HepG2 (cell line): ENCODE data around the gene STRBP. TPM values are rescaled to one million over a fixed set of nuclear protein-coding genes. Genes with fewer than 3 reads are reported as not detected.

Experiments
- ATAC-seq: fragments of 200-7000 bp; cut with Tn5 transposase; 3 replicates; pipeline ENCODE4 v1.9.1; 2020; ENCODE audit warnings: mild to moderate bottlenecking, moderate library complexity
- BruUV-seq: library from RNA; stranded (reverse); fragments of 400-500 nt; replicated peaks from 2 replicates; lab custom pipeline; 2021; lab: Mats Ljungman, UMichigan
- CTCF ChIA-PET: fragments of 300-600 bp; formaldehyde crosslinking; extraction: SDS; loops from one replicate; lab custom pipeline; 2021; ENCODE audit warnings: low total read pairs, inconsistent platforms, low intra/inter-chr PET ratio; lab: Yijun Ruan, JAX
- POLR2A ChIA-PET: fragments of 350-600 bp; sonication (Branson Sonifier 250); formaldehyde crosslinking; loops from one replicate; lab custom pipeline; 2020; ENCODE audit warnings: antibody characterized with exemption, inconsistent platforms; lab: Yijun Ruan, JAX
- DNase-seq: peaks from one replicate; pipeline ENCODE4 v3.0.0-alpha.2; 2015; ENCODE audit warnings: low spot score
- FAIRE-seq: peaks from 3 replicates; lab custom pipeline; 2011; peaks lifted over from hg19 to GRCh38; lab: Jason Lieb, UNC
- H2AFZ ChIP-seq: one replicate; pipeline ENCODE4 v1.6.1; 2011; ENCODE audit warnings: low read length, inconsistent platforms
- H3K27ac ChIP-seq: fragments of 300-600 bp; 3 replicates; pipeline ENCODE4 v1.8.0; 2011; ENCODE audit warnings: mixed run types, mild to moderate bottlenecking, mixed read lengths, low read length, inconsistent platforms; ENCODE audit not compliant: insufficient read depth; ENCODE audit errors: extremely low read length
- H3K27me3 ChIP-seq, 2 experiments: fragments of 200-600 bp in 1 of 2; 2 replicates in 1 of 2; 3 replicates in 1 of 2; pipeline versions ENCODE4 v1.6.0 to v1.8.0; 2011; ENCODE audit warnings: low read length in 2 of 2, mild to moderate bottlenecking in 2 of 2, moderate library complexity in 2 of 2, inconsistent platforms in 1 of 2; ENCODE audit not compliant: insufficient read depth in 2 of 2, control insufficient read depth in 1 of 2
- H3K36me3 ChIP-seq, 2 experiments: fragments of 200-600 bp in 1 of 2; replicated peaks in 1 of 2; 2 replicates in 1 of 2; 3 replicates in 1 of 2; pipeline versions ENCODE4 v1.5.1 to v1.8.0; 2011; ENCODE audit warnings: low read length in 2 of 2, inconsistent platforms in 1 of 2; ENCODE audit not compliant: insufficient read depth in 2 of 2, control insufficient read depth in 1 of 2
- H3K4me1 ChIP-seq: 2 replicates; pipeline ENCODE4 v1.5.1; 2012; ENCODE audit warnings: low read length, inconsistent platforms; ENCODE audit not compliant: insufficient read depth
- H3K4me2 ChIP-seq: 2 replicates; pipeline ENCODE4 v1.6.0; 2011; ENCODE audit warnings: low read depth, low read length, inconsistent platforms
- H3K4me3 ChIP-seq, 3 experiments: fragments of 200-600 bp in 1 of 3; sonication (generic), shearing (Covaris generic) in 1 of 3; replicated peaks in 1 of 3; 2 replicates each; pipeline ENCODE4 v1.5.1; 2011 to 2016; ENCODE audit warnings: low read length in 3 of 3, inconsistent platforms in 2 of 3, low read depth in 2 of 3, mild to moderate bottlenecking in 2 of 3, control low read depth in 1 of 3, mixed read lengths in 1 of 3; ENCODE audit not compliant: insufficient read depth in 1 of 3
- H3K79me2 ChIP-seq: one replicate; pipeline ENCODE4 v1.6.1; 2011; ENCODE audit warnings: low read length, inconsistent platforms; ENCODE audit not compliant: insufficient read depth
- H3K9ac ChIP-seq: 2 replicates; pipeline ENCODE4 v1.6.0; 2011; ENCODE audit warnings: mild to moderate bottlenecking, low read depth, low read length, inconsistent platforms; ENCODE audit not compliant: insufficient read depth
- H3K9me3 ChIP-seq: 2 replicates; pipeline ENCODE4 v1.5.1; 2012; ENCODE audit warnings: mild to moderate bottlenecking, low read length
- H4K20me1 ChIP-seq: 2 replicates; pipeline ENCODE4 v1.6.0; 2011; ENCODE audit warnings: inconsistent platforms, mild to moderate bottlenecking, low read length, moderate library complexity; ENCODE audit not compliant: insufficient read depth
- ELF1 ChIP-seq: sonication (generic); formaldehyde crosslinking; IDR thresholded peaks from 2 replicates; pipeline ENCODE4 v1.4.0; 2020; ENCODE audit warnings: missing genetic modification reagents
- KDM3A ChIP-seq: IDR thresholded peaks from 2 replicates; pipeline ENCODE4 v1.6.1; 2018; ENCODE audit warnings: low read depth, missing compliant biosample characterization
- KDM5B ChIP-seq: sonication (generic); formaldehyde crosslinking; IDR thresholded peaks from 2 replicates; pipeline ENCODE4 v1.4.0; 2020; ENCODE audit warnings: missing genetic modification reagents, mild to moderate bottlenecking, borderline replicate concordance
- RARA ChIP-seq: IDR thresholded peaks from 2 replicates; pipeline ENCODE4 v1.6.1; 2016; ENCODE audit warnings: missing genetic modification reagents, missing compliant biosample characterization
- SALL2 ChIP-seq: sonication (generic); formaldehyde crosslinking; IDR thresholded peaks from 2 replicates; pipeline ENCODE4 v1.8.1; 2023; ENCODE audit warnings: mild to moderate bottlenecking, missing genetic modification reagents, inconsistent platforms
- SETDB1 ChIP-seq: sonication (generic); formaldehyde crosslinking; IDR thresholded peaks from 2 replicates; pipeline ENCODE4 v1.5.1; 2020; ENCODE audit warnings: missing genetic modification reagents, mild to moderate bottlenecking, borderline replicate concordance
- TEAD2 ChIP-seq: sonication (generic); formaldehyde crosslinking; IDR thresholded peaks from 2 replicates; pipeline ENCODE4 v1.9.0; 2021; ENCODE audit warnings: missing genetic modification reagents
- TFDP2 ChIP-seq: sonication (generic); formaldehyde crosslinking; IDR thresholded peaks from 2 replicates; pipeline ENCODE4 v1.4.0; 2020; ENCODE audit warnings: missing genetic modification reagents
- ZC3H13 ChIP-seq: sonication (generic); formaldehyde crosslinking; IDR thresholded peaks from 2 replicates; pipeline ENCODE4 v1.8.1; 2023; ENCODE audit warnings: mild to moderate bottlenecking, missing genetic modification reagents, moderate library complexity
- ZNF350 ChIP-seq: sonication (generic); formaldehyde crosslinking; IDR thresholded peaks from 2 replicates; pipeline ENCODE4 v1.4.0; 2020; ENCODE audit warnings: mild to moderate bottlenecking, low read depth, missing genetic modification reagents, borderline replicate concordance
- ZNF615 ChIP-seq: sonication (generic); formaldehyde crosslinking; IDR thresholded peaks from 2 replicates; pipeline ENCODE4 v1.5.0; 2020; ENCODE audit warnings: mild to moderate bottlenecking, missing genetic modification reagents, borderline replicate concordance
- ZNF652 ChIP-seq: IDR thresholded peaks from 2 replicates; pipeline ENCODE4 v1.6.1; 2016; ENCODE audit warnings: low read depth, borderline replicate concordance
- ZNF768 ChIP-seq: sonication (generic); formaldehyde crosslinking; IDR thresholded peaks from 2 replicates; pipeline ENCODE4 v1.4.0; 2020; ENCODE audit warnings: missing genetic modification reagents
- ZNF772 ChIP-seq: sonication (generic); formaldehyde crosslinking; IDR thresholded peaks from 2 replicates; pipeline ENCODE4 v1.5.0; 2020; ENCODE audit warnings: mild to moderate bottlenecking, missing genetic modification reagents
- ZNF816 ChIP-seq: sonication (generic); formaldehyde crosslinking; IDR thresholded peaks from 2 replicates; pipeline ENCODE4 v1.8.0; 2022; ENCODE audit warnings: missing genetic modification reagents, mild to moderate bottlenecking, borderline replicate concordance
- WGBS: methylation state at CpG from one replicate; pipeline ENCODE4 v1.1.6; 2017; ENCODE audit warnings: low lambda C conversion rate; 5-methylcytosine and 5-hydroxymethylcytosine counted together
- in situ Hi-C: cut with HindIII; loops from 2 replicates; pipeline ENCODE4 v1.10.0; 2017; ENCODE audit warnings: low pct_unique_long_range_greater_than_20kb; ENCODE audit not compliant: extremely low pct_ligation_motif_present
- intact Hi-C: fragments of 100-400 bp; cut with micrococcal nuclease; formaldehyde crosslinking; loops from one replicate; pipeline ENCODE4 v1.10.0; 2022; ENCODE audit not compliant: unreplicated experiment
- polyA plus RNA-seq, 8 experiments: library from polyadenylated mRNA; depleted of rRNA in 3 of 8; stranded (reverse) in 7 of 8; unstranded in 1 of 8; fragments of >200 nt; fragmentation: Illumina TruSeq in 4 of 8; extraction: Trizol in 4 of 8; gene quantifications; 2 replicates each; pipeline versions ENCODE4 v1.2.1 to v1.2.3, GENCODE V29; 2011 to 2016; ENCODE audit warnings: low read depth in 4 of 8, missing spikeins in 1 of 8, mixed read lengths in 1 of 8; ENCODE audit not compliant: insufficient read depth in 1 of 8
- total RNA-seq, 5 experiments: library from RNA; depleted of rRNA; stranded (reverse); fragments of >200 nt; fragmentation: Illumina TruSeq; extraction: Trizol; gene quantifications; 2 replicates each; pipeline ENCODE4 v1.2.3, GENCODE V29; 2016; ENCODE audit warnings: low read depth in 1 of 5

The STRBP gene
- total and polyA plus RNA-seq, 2 of the 13 experiments (the other 11 are each of a cell fraction or from before 2014, with no cell fraction given): 14.5 to 38.5 TPM

- TF ChIP-seq ELF1: peak; percentile 4; the same call in 1 of the 2 replicates
- TF ChIP-seq SALL2 (CRISPR knock-in tag): 0 out of 2 replicates have a peak, but pooled peaks have one; percentile 27
- no peak for TF ChIP-seq ZNF350
- TF ChIP-seq, all 625 proteins: peak for 2
Measured at GRCh38 chr9:123108976-123109375, 159.4 kb downstream of the STRBP start (continued).

DNA sequence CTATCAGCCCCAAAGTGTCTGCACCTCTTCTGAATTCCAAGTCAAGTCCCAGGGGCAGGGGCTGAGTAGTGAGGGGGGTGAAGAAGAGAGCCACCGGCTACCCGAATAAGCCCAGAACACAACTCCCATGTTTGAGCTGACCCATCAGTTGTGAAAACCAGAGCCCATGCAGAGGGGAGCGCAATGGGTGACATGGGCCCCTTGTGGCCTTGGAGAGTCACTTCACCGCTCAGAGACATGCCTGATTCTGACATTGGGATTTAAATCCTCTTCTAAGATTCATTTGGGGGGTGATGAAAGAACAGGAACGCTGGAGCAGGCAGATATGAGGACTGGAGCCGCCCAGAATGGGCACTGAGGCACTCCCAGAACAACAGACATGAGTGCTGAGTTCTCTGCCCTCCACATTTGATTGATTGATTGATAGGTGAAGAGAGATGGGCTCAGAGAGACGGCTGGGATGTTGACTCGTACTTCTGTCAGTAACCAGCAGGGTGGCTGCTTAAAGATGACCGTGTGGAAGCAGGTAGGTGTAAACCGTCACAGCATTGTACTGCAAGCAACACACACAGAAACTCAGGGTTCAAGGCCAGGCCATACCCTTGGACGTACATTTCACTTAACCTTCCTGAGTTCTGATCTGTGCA, 160.6 kb downstream of the STRBP start:
- WGBS: 88% methylated on average over 11 of the region's 11 CpGs
- intact Hi-C loops: loop anchor here (10.0 kb wide), 1 partner anchor 57 kb away; no protein-coding TSS in a partner anchor

DNA sequence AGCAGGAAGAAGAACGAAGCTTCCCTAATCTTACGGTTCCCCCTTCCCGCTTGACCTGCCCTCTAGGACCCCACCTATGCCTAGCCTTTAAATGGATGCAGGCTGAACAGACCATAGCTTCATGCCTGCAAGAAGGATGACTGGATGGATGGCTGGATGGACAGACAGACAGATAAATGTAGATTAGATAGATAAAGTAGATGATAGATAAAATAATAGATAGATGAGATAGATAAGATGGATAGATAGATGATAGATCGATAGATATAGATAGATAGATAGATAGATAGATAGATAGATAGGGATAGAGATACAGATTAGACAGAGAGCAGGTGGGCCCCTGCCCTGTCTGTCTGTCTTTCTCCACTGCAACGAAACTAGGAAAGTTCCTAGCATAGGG, 162.9 kb downstream of the STRBP start:
- FAIRE-seq: no peak
- H2AFZ ChIP-seq: no peak overlapping the region
- over 99% methylated on average over 5 of the region's 5 CpGs for WGBS
- no peak overlapping the region for H3K4me3 ChIP-seq
- in situ Hi-C loops (no loop called here), intact Hi-C loops (loop anchor here (10.0 kb wide), 1 partner anchor 59 kb away; no protein-coding TSS in a partner anchor)
- no peaks in the 10 kb centered on the region for H3K27me3 ChIP-seq
- CTCF ChIA-PET: no interaction called here
- peaks cover 13 to 56% of the 10 kb centered on the region in 2 experiments; a peak in 4 of 5 replicates for H3K36me3 ChIP-seq
- no TSS peak for BruUV-seq
- no peaks in the 10 kb centered on the region for H3K9me3 ChIP-seq
- H3K27ac ChIP-seq: no peak overlapping the region
- POLR2A ChIA-PET: no interaction called here
- no peak for ATAC-seq
- H4K20me1 ChIP-seq: no peaks in the 10 kb centered on the region
- H3K4me1 ChIP-seq: peaks cover 29% of the 10 kb centered on the region
- H3K79me2 ChIP-seq: no peaks in the 10 kb centered on the region
- no peak for DNase-seq
- H3K4me2 ChIP-seq: no peak overlapping the region
- no peak overlapping the region for H3K9ac ChIP-seq
- no peak for TF ChIP-seq SETDB1
- no peak for TF ChIP-seq TFDP2 (CRISPR knock-in tag)
- no peak for TF ChIP-seq ZNF768 (CRISPR knock-in tag)
- TF ChIP-seq ZC3H13 (CRISPR knock-in tag): no peak
- no peak for TF ChIP-seq KDM5B (CRISPR knock-in tag)
- no peak for TF ChIP-seq ZNF652 (CRISPR knock-in tag)
- TF ChIP-seq ZNF816 (CRISPR knock-in tag): no peak
- TF ChIP-seq TEAD2 (CRISPR knock-in tag): no peak
- TF ChIP-seq ZNF772 (CRISPR knock-in tag): no peak
- TF ChIP-seq KDM3A: no peak

More for the DNA sequence above, 160.6 kb downstream of the STRBP start:
- ChIA-PET POLR2A (no interaction called here), CTCF (no interaction called here)
- ATAC-seq: peak; percentile 33
- Histone ChIP-seq H3K4me1 (peaks cover 29% of the 10 kb centered on the region), H3K4me3 (no peak overlapping the region), H4K20me1 (no peaks in the 10 kb centered on the region), H3K9ac (no peak overlapping the region), H3K27me3 (no peaks in the 10 kb centered on the region), H3K4me2 (no peak overlapping the region), H3K36me3 (peaks cover 14 to 42% of the 10 kb centered on the region in 2 experiments; a peak in 4 of 5 replicates), H3K27ac (no peak overlapping the region), H3K79me2 (no peaks in the 10 kb centered on the region), H3K9me3 (no peaks in the 10 kb centered on the region), H2AFZ (no peak overlapping the region)
- in situ Hi-C loops: no loop called here
- DNase-seq: no peak
- BruUV-seq: no TSS peak
- TF ChIP-seq ZNF615: no peak
- TF ChIP-seq RARA (CRISPR knock-in tag): peak; percentile 80
- no peak for FAIRE-seq
